ENCODE measurements around the gene RXFP4.
A peak's percentile ranks its signal among the peaks of the same experiment; 100 is the strongest.

Gene RXFP4

GRCh38 chr1:155931332-155932038 lies 10.0 kb upstream of the RXFP4 start:
- no peak for DNase-seq

- no peak for DNase-seq
These were observed 9.4 kb upstream of the RXFP4 start for GRCh38 chr1:155932081-155932480.

GRCh38 chr1:155932487-155932886 lies 9.0 kb upstream of the RXFP4 start:
- no peak for DNase-seq

GRCh38 chr1:155933591-155934096 lies 7.8 kb upstream of the RXFP4 start:
- DNase-seq, result peak in 1 of 2 experiments; percentile 27

- DNase-seq, result peak; percentile 100
These were observed 7.1 kb upstream of the RXFP4 start, which contains the start of gene KHDC4 for GRCh38 chr1:155934097-155934935. KHDC4 (minus strand) TSS chr1:155934413; CDS start chr1:155934373, 40 bp downstream.

- peak; percentile 69 to 72 for DNase-seq
These were observed 6.4 kb upstream of the RXFP4 start for GRCh38 chr1:155934936-155935590.

- DNase-seq, result peak; percentile 81 to 91
These were observed 3.2 kb upstream of the RXFP4 start for GRCh38 chr1:155938220-155938627.

GRCh38 chr1:155940482-155940992 lies 901 bp upstream of the RXFP4 start:
- no peak for DNase-seq

GRCh38 chr1:155941845-155942531 lies 550 bp downstream of the RXFP4 start:
- DNase-seq, result no peak

GRCh38 chr1:155942578-155943141 lies 1.2 kb downstream of the RXFP4 start:
- peak in 1 of 2 experiments; percentile 38 for DNase-seq

- no peak for DNase-seq
These were observed 3.0 kb downstream of the RXFP4 start for GRCh38 chr1:155944444-155944799.

- no peak for DNase-seq
These were observed 5.3 kb downstream of the RXFP4 start for GRCh38 chr1:155946633-155947219.

- DNase-seq, result no peak
These were observed 5.9 kb downstream of the RXFP4 start for GRCh38 chr1:155947292-155947691.

GRCh38 chr1:155947741-155948140 lies 6.3 kb downstream of the RXFP4 start:
- no peak for DNase-seq

GRCh38 chr1:155950829-155951228 lies 9.4 kb downstream of the RXFP4 start:
- DNase-seq, result no peak

GRCh38 chr1:155951753-155952504 lies 10.5 kb downstream of the RXFP4 start:
- DNase-seq, result no peak

- no peak for DNase-seq
These were observed 11.1 kb downstream of the RXFP4 start for GRCh38 chr1:155952505-155952890.

- no peak for DNase-seq
These were observed 13.2 kb downstream of the RXFP4 start for GRCh38 chr1:155954645-155955044.

- no peak for DNase-seq
These were observed 16.0 kb downstream of the RXFP4 start for GRCh38 chr1:155957411-155957915.

- no peak for DNase-seq
These were observed 18.8 kb downstream of the RXFP4 start for GRCh38 chr1:155960081-155960745.
